ENCODE data around the gene COL5A1. TPM values are rescaled to one million over a fixed set of nuclear protein-coding genes. Genes with fewer than 3 reads are reported as not detected.
A peak's percentile ranks its signal among the peaks of the same experiment; 100 is the strongest.

COL5A1 gene
- total and polyA plus RNA-seq, 4 donors = 12.2 to 169 (median 65.4) TPM

DNA sequence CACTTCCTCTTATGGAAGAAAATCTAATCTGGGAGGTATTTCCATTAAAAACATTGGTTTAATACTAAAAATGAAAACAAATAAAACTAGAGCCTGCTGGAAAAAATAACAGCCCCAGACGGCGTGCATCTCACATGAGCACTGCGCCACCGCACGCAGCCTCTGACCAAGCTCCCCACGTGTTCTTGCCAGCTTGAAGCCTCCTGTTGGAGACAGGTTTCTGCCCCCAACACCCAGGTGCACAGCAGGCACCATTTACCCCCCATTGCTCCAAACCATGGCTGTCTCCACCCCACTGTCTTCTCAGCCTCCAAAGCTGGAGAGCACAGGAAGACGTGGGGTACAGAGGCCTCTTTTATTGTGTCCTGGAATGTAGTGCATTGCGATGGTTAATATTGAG is 10.7 kb upstream of the COL5A1 start:
- TF ChIP-seq, protein P1, sequence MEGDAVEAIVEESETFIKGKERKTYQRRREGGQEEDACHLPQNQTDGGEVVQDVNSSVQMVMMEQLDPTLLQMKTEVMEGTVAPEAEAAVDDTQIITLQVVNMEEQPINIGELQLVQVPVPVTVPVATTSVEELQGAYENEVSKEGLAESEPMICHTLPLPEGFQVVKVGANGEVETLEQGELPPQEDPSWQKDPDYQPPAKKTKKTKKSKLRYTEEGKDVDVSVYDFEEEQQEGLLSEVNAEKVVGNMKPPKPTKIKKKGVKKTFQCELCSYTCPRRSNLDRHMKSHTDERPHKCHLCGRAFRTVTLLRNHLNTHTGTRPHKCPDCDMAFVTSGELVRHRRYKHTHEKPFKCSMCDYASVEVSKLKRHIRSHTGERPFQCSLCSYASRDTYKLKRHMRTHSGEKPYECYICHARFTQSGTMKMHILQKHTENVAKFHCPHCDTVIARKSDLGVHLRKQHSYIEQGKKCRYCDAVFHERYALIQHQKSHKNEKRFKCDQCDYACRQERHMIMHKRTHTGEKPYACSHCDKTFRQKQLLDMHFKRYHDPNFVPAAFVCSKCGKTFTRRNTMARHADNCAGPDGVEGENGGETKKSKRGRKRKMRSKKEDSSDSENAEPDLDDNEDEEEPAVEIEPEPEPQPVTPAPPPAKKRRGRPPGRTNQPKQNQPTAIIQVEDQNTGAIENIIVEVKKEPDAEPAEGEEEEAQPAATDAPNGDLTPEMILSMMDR (IDR thresholded peaks at IDR 0.05; ENCODE audit: control extremely low read depth, extremely low read depth) = no peak
- 93 to 97% methylated on average over 8 of the region's 8 CpGs for WGBS, 2 donors
- H3K36me3 ChIP-seq (ENCODE audit: control insufficient read depth in 4 of 4, insufficient read depth in 4 of 4, low read length in 4 of 4) = no peaks in the 10 kb centered on the region
- ATAC-seq (ENCODE audit: insufficient read depth, low FRiP score) (no peak), DNase-seq (peak in 1 of 3 donors; percentile 6)
- no peak overlapping the region for H3K9ac ChIP-seq (ENCODE audit: insufficient read depth in 1 of 2, low read length in 2 of 2)
- H3K27me3 ChIP-seq (ENCODE audit: control insufficient read depth in 3 of 3, insufficient read depth in 3 of 3, low read length in 2 of 3) = no peaks in the 10 kb centered on the region
- peaks cover 0 to 12% (median 0%) of the 10 kb centered on the region in 5 donors for H3K4me1 ChIP-seq (ENCODE audit: control insufficient read depth in 5 of 5, insufficient read depth in 5 of 5, low read length in 5 of 5)
- H3K27ac ChIP-seq (ENCODE audit: low read depth in 1 of 2, low read length in 1 of 2) = no peak overlapping the region
- no peaks in the 10 kb centered on the region for H3K9me3 ChIP-seq (ENCODE audit: control insufficient read depth in 4 of 4, insufficient read depth in 3 of 4, low read length in 3 of 4)
- H3K4me3 ChIP-seq = no peak overlapping the region

DNA sequence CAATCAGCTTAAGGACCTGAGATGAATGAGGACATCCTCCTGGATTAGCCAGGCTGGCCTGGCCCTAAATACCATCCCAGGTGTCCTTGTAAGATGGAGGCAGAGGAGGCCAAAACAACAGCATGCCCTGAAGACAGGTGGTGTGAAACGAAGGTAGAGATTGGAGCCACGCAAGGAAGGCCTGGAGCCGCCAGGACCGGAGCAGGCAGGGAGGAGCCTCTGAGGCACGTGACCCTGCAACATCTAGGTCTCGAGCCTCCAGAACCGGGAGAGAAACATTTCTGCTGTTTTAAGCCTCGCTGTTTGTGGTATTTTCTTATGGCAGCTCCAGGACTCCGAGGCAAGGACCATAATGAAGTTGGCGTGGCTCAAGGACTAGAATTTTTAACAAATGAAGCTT is 9.7 kb upstream of the COL5A1 start:
- ATAC-seq (ENCODE audit: insufficient read depth, low FRiP score) = no peak
- WGBS, 2 donors = 88 to 96% methylated on average over 10 of the region's 10 CpGs
- Histone ChIP-seq H3K36me3 (ENCODE audit: control insufficient read depth in 4 of 4, insufficient read depth in 4 of 4, low read length in 4 of 4) (no peaks in the 10 kb centered on the region), H3K9me3 (ENCODE audit: control insufficient read depth in 4 of 4, insufficient read depth in 3 of 4, low read length in 3 of 4) (no peaks in the 10 kb centered on the region), H3K27ac (ENCODE audit: low read depth in 1 of 2, low read length in 1 of 2) (no peak overlapping the region), H3K9ac (ENCODE audit: insufficient read depth in 1 of 2, low read length in 2 of 2) (no peak overlapping the region), H3K4me1 (ENCODE audit: control insufficient read depth in 5 of 5, insufficient read depth in 5 of 5, low read length in 5 of 5) (peaks cover 0 to 7% (median 0%) of the 10 kb centered on the region in 5 donors), H3K27me3 (ENCODE audit: control insufficient read depth in 3 of 3, insufficient read depth in 3 of 3, low read length in 2 of 3) (no peaks in the 10 kb centered on the region), H3K4me3 (no peak overlapping the region)
- TF ChIP-seq, protein P1 (IDR thresholded peaks at IDR 0.05; ENCODE audit: control extremely low read depth, extremely low read depth) = no peak
- DNase-seq = peak in 1 of 3 donors; percentile 1

DNA sequence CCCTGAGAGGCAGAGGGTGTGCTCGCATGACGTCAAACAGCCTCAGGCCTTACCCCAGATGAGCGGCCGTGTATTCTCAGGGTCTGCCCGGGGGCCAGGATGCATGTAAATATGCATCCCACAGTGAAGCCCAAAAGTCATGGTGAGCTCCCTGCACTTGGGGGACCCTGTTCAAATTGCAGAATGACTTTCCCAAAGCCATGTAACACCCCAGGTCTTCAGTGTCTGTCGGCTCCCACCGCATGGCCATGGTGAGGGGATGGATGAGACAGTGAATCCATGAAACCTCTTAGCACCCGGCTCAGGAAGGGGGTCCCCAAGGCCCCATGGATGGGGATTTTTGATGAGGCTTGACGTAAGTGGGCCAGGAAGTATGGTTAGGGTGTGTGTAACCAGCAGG is 9.3 kb upstream of the COL5A1 start:
- Histone ChIP-seq H3K9me3 (ENCODE audit: control insufficient read depth in 4 of 4, insufficient read depth in 3 of 4, low read length in 3 of 4) (no peaks in the 10 kb centered on the region), H3K4me1 (ENCODE audit: control insufficient read depth in 5 of 5, insufficient read depth in 5 of 5, low read length in 5 of 5) (peaks cover 0 to 12% (median 0%) of the 10 kb centered on the region in 5 donors), H3K27ac (ENCODE audit: low read depth in 1 of 2, low read length in 1 of 2) (no peak overlapping the region), H3K9ac (ENCODE audit: insufficient read depth in 1 of 2, low read length in 2 of 2) (no peak overlapping the region), H3K36me3 (ENCODE audit: control insufficient read depth in 4 of 4, insufficient read depth in 4 of 4, low read length in 4 of 4) (no peaks in the 10 kb centered on the region), H3K4me3 (no peak overlapping the region), H3K27me3 (ENCODE audit: control insufficient read depth in 3 of 3, insufficient read depth in 3 of 3, low read length in 2 of 3) (no peaks in the 10 kb centered on the region)
- ATAC-seq (ENCODE audit: insufficient read depth, low FRiP score) (no peak), DNase-seq (peak in 1 of 3 donors; percentile 6)
- TF ChIP-seq, protein P1 (IDR thresholded peaks at IDR 0.05; ENCODE audit: control extremely low read depth, extremely low read depth) = no peak
- WGBS, 2 donors = 92 to 94% methylated on average over 9 of the region's 9 CpGs

Measured in lung (tissue), 12 donors.